CD4-positive, alpha-beta T cell treated with Interleukin-15 for 1 hour (primary cell): ENCODE measurements around the gene BSDC1.

Experiments used
- DNase-seq: peaks from one replicate; pipeline ENCODE4 v3.0.0-alpha.2; 2020

BSDC1 gene

DNA sequence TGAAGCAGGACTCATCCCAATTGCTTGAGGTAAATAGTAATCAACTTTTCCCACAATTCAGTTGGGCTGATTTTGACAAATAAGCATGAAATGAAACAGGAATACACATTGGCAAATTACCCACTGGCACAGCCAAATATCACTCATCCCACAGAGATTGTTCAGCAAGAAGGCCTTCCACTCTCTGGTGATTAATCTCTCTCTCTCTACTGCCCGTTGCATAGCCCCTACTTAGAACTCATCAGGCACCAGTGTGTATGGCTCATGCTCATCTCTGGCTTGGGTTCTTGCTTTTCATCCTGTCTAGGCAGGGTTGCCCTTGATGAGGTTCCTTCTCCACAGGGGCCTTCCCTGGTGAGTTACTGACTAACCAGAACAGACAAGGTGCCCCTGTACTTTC is 1.1 kb downstream of the BSDC1 start:
- no peak for DNase-seq

DNA sequence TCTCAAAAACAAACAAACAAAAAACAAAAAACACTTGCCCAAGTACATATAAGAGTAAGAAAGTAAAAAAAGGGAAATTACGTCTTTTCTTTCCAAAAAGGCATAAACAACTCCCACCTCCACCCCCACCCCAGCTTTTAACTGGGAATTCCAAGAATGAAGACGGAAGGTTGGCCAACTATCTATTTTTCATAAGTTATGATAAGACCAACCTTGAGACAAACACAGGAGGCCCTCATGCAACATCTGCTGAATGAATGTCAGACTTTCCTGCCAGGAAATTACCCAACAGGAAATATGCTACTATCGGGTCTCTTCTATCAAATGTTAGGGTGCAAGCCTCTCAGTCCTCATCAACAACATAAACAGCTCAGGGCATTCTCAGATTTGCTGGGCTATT is 1.9 kb downstream of the BSDC1 start:
- no peak for DNase-seq

DNA sequence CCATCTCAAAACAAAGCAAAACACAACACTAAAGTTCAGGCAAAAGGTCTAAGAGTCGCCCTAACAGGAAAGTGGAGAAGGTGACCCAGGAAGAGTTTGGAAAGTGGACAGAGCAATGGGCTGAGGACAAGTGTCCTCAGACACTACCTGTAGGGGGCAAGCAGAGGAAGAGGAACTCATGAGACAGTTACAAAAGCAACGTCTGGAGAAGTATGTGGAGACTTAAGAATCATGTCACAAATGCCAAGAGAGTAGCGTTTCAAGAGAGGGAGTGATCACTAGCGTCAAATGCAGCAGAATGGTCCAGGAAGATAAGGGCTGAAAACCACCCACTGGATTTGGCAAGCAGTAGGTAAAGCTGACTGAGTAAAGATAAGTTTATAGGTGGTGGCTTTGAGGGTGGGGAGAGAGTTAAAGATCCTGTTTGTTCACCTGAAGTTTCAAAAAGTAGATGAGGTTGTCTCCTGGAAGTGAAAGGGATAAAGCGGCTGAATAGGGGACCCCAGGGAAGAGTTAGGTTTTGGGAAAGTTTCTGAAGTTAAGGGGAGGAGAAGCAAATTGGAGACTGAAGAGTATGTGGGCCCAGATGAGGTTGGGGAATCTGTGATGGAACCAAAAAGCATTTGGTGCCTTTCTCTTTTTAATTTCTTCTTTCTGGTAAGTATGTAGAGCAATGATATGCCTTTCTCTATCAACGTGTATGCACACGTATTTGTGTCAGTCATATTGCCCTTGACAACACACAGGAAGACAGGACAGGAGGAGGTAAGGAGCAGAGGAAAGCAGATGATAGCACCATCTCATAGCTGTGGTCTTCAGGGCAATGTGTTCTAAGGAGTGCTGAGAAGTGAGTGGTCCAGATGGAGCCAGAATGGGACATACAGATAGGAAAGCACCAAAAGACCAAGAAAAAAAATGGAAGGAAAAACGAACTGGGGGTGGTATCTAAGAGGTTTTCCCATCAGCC is 3.1 kb downstream of the BSDC1 start:
- DNase-seq = no peak

DNA sequence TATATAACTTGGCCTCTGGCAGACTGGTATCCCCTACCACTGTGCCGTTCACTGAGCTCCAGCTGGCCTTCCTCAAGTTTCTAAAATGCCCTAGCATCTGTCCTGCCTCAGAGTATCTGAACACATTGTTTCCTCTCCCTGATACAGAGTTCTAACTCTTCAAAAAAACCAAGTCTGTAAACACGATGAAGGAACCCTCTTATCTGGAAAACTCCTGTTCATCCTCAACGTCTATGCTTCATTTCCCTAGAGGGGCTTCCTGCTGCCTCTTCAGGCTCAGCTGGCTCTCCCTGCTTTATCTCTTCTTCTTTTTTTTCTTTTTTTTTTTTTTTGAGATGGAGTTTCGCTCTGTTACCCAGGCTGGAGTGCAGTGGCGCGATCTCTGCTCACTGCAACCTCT is 5.6 kb downstream of the BSDC1 start:
- DNase-seq = no peak

DNA sequence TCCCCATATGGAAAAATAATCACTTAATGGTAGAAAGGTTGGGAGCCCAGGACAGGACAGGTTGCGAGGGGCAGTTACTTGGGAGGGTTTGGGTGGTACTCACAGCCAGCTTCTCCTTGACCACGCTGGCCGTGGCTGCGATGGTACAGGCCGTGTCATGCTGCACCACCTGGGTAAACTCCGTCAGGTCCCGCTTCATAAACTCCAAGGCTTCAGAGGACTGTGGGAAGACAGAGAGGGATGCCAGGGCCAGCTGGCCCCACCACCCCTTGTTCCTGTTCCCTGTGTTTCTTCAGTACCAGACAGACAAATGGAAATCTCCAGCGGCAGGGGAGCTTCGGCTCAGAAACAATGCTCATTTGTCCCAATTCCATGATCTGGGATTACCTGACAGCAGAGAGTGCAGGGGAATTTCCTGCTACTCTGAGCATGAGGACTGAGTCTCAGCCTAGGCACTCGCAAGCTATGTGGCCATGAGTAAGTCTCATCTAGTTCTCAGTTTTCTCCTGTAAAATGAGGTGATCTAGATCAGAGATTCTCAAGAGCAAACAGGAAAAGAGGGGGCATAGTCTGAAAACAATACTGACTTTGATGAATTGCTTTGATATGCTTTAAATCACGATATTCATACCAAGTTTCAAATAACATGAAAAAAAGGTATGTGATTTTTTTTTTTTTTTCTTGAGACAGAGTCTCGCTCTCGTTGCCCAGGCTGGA is 7.4 kb downstream of the BSDC1 start:
- no peak for DNase-seq

DNA sequence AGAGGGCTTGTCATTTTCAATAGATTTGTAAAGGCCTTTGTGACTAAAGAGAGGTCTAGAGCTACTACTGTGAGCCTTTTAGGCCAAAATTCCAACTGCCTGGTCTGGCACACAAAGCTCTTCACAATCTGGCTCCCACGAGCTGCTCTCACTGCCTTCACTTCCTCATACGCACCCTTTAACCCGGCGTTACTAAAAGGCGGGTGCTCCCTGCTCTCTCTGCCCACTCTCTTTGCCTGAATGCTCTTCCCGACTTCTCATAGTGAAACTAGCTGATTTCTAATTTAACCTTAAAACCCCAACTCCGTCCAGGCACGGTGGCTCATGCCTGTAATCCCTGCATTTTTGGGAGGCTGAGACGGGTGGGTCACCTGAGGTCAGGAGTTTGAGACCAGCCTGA is 14.2 kb downstream of the BSDC1 start:
- DNase-seq = no peak

DNA sequence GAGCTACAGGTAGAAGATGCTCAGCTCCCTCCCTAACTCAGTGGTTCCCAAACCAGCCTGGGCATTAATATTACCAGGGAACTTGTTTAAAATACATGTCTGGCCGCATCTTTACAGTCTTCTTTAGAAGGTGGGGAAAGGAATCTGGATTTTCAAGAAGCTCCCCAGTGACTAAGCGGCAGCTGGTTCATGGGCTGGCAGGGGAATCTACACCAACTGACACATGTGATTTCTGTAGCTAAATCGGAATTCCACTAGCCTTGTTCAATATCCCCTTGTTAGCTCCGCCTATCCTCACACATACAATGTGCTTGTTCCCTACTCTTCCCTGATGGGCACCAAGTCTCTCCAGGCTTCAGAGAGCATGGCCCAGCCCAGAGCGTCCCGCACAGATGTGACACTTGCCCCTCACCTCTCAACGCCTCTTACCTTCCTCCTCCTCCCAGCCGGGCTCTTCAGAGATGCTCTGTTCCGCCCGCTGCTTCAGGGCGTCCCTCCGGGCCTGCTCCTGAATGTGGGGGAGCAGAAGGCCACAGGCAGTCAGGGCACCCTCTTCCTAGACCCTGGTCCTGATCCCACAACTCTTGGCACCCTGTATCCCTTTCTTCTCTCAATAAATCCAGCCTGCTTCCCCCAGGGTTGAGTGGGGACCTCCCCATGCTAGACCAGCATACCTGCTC is 16.6 kb downstream of the BSDC1 start:
- no peak for DNase-seq

DNA sequence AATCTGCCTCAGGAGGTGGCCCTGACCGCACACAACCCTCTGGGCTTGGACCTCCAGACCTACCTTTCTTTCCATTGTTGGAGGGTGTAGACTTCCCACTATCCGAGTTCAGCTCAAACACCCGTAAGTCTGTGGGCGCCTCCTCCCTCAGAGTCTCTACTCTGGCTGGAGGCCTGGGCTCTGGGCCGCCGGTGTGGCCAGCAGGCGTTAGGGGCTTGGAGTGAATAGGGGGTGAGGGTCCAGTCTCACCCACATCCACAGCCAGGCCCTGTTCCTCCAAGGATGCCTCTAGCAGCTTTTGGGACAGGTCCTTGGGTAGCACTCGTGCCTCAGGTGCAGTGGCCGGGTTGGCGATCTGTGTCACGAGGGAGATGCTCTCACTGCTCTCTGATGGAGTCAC is 18.0 kb downstream of the BSDC1 start:
- DNase-seq = no peak

DNA sequence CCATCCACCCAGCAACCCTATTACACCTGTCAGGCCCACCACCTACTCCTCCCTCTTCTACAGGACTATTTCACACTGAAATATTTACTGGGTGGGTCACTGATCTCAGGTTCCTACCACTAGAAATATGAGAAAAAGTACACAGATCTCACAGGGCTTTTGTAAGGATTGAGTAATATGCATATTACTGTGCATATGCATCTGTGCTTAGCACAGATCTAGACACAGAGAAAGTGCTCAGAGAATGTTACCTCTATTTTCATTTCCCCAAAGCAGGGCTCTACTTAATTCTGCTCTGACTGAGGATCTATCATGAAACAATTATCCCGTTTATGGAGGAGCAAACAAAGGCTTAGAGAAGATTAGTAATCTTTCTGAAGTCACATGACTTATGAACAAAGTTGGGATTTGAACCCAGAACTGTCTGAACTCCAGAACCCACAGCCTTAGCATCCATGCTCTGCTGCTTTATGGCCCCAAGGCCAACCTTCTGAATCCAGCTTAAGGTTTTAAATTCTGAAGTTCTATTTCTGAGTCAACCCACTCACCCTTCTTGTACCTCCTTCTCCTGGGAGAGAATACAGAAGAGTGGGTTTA is 20.1 kb downstream of the BSDC1 start:
- DNase-seq = no peak

DNA sequence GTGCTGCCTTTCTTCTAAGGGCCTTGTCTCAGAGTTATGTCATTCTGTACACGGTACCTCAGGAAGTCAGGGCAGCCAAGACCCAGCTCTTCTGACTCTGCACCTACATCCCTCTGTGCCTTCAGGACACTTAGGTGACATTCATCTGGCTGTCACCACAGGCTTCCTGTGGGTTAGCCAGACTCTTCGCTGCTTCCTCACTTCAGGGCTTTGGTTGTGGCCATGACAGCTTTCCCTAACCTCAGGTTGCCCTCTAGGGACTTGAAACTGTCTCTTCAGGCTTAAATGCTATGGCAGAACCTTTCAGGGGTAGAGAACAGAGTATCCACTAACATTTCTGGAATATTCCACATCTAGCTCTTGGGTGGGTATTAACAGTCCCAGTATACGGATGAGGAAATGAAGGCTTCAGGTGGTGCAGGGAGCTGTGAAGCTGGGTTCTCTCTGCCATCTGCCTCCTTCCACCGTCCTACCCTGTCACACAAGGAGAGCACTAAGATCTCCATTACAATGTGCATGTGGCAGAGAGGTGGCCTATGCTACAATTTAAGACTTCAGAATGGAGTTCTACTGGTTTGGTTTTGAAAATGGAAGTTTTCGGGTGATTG is 22.0 kb downstream of the BSDC1 start:
- DNase-seq = peak; percentile 64

DNA sequence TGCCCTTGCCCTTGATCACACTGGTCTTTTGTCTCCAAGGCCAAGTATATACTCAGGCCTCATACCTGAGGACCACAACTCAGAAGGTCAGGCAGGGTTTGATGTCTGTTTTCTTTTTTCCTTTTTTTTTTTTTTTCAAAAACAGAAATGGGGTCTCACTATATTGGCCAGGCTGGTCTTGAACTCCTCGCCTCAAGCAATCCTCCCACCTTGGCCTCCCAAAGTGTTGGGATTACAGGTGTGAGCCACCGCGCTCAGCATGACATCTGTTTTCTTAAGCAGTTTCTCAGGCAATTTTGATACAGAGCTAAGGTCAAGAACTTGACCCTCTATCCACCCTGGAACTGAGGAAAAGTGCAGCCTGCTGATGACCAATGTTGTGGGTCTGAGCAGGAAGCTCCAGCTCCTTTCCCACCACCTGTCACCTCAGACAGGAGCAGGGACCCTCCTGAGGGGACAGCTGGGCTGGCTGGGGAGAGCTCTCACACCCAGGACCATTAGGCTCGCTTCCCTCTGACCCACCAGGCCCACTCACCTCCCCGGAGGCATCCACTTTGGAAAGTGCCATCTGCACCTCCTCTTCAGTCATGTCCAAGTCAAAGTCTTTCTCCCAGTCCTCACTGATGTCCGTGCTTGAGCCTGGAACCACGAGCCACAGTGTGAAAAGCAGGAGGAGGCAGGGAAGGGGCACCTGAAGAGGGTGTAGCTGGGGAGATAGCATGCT is 26.2 kb downstream of the BSDC1 start:
- no peak for DNase-seq

DNA sequence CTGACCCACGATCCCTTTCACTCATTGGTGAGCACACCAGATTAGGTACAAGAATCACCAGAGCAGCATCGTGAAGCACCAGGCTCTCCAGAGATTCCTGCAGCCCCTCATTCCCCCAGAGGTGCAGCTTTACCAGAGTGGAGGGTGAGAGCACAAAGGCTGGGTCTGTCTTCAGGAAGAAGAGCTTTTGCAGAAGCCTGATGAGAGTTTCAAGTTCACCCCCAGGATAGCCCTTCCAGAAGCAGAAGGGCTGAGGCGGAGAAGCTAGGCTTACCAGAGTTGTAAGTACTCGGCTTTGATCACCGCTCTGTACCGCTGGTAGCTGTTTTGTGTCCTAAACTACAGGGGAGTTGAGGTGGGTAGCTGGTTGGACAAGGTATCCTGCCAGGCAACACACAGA is 28.8 kb downstream of the BSDC1 start:
- no peak for DNase-seq

DNA sequence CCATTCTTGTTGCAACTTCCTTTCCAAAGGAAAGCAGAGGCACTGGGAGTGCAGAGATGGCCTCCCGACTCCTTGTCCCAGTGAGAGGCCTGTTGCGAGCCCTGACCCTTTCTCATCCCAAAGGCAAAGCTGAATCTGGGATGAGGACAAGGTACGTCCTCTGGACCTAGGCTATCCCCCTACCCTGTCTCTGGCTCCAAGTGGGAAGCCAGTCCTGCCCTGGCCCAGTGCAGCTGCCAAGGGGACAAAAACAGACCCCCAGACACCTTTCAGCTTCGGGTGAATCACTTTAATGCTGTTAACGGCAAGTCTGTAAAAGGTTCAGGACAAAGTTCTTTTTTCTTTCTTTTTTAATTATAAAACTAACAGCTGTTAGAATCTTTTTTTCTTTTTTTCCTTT is 29.4 kb downstream of the BSDC1 start:
- no peak for DNase-seq

DNA sequence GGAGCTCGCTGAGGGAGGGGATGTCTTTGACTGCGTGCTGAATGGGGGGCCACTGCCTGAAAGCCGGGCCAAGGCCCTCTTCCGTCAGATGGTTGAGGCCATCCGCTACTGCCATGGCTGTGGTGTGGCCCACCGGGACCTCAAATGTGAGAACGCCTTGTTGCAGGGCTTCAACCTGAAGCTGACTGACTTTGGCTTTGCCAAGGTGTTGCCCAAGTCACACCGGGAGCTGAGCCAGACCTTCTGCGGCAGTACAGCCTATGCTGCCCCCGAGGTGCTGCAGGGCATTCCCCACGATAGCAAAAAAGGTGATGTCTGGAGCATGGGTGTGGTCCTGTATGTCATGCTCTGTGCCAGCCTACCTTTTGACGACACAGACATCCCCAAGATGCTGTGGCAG is 30.5 kb downstream of the BSDC1 start:
- no peak for DNase-seq

DNA sequence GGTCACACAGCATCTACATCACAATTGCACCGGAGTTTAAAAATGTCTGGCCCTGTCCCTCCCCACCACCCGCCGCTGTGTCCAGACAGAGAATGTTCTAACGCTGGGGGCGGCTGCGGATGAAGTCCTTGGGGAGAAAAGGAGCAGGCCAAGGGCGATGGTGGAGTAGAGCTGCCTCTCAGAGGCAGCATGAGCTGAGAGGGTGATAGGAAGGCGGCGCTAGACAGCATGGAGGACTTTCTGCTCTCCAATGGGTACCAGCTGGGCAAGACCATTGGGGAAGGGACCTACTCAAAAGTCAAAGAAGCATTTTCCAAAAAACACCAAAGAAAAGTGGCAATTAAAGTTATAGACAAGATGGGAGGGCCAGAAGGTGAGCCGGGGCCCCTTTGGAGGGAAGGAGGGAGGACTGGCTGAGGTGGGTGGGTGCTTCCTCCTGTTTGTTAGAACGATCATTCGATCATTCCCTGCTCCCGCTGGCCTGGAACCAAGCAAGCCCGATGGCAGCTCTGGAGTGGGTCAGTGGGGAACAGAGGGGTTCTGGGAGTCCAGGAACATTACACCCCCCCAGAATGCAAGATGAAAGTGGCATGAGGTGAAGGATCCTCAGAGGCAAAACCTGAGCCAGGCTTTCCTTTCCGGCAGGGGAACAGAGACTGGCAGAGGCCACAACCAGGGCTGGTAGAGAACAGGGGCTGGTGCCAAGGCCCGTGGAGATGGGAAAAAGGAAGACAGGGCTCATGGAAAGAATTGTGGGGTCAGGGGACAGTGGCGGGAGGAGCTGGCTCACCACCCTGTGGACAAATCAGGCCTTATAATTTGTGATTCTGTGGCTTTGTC is 31.5 kb downstream of the BSDC1 start, which contains the start of the genes FAM229A and TSSK3:
Gene FAM229A, minus strand, starts transcription at position 12 of the 840 bp plus-strand sequence. CDS start 394 bp downstream, outside the sequence.
Gene TSSK3, plus strand, starts transcription at position 66 of the 840 bp plus-strand sequence. Its CDS starts 163 bp downstream, at position 229.
- DNase-seq = no peak

DNA sequence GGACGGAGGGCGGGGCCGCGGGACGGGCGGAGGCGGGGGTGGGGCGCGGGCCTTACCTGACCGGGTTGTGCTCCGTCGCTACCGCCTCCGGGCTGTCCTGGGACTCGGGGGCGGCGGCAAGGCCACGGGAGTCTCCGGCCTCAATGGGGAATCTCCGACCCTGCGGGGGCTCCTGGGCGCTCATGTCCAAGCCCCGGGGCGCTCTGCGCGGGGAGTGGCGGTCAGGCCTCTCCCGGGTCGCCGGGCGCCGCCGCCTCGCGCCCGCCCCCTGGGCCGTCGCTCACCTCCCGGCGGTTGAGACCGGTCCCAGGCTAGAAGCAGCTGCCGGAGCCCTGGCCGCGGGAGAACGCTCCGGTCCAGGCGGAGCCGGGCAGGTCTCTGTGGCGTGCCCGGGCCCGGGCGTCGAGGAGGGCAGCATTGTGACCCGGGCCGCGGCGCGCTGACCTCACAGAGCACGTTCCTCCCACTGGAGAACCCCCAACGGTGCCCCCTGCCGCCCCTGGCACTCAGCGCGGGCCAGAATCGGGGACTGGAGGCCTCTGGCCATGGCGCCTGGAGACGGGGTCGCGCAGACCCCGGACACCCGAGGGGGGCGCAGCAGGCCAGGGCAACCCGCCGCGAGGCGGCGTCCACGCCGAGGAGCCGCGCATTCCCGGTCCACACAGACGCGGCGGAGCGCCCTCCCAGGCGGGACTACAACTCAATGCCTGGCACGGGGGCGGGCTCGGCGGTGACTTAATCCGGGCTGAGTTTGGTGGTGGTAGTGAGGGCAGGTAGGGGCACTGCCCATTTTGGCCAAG is 32.4 kb downstream of the BSDC1 start:
- DNase-seq = no peak

DNA sequence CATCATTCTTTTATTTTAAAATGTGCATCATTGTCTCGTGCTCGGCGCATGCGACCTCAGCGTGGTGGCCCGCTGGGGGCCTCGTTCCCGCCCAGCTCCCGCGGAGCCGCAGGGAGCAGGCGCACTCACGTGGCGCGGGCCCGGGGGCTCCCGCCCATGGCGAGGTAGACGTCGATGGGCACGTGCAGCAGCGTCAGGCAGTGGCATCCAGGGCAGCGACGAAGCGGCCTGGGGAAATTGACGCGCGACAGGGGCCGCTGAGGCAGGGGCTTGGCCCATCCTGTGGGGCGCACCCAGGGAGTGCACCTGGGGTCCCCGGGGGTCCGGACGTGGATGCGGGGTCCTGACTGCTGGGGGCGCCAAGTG is 33.0 kb downstream of the BSDC1 start:
- no peak for DNase-seq

DNA sequence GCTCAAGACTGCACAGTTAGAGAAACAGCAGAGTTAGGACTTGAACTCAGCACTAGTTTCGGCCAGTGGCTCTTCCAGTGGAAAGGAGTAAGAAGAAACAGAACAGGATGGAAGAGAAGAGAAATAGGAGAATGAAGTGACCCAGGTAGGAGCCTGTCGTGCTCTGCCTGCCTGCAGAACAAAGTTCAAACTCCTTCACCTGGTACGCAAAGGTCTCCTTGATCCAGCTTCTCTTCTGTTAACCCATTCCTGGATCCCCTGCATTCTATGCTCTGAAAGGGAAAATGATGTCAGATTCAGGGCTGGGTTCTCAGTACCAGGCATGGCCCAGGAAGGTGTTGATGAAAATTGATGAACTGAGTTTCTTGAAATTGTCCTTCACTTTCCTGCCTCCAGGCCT is 35.8 kb downstream of the BSDC1 start:
- DNase-seq = no peak

DNA sequence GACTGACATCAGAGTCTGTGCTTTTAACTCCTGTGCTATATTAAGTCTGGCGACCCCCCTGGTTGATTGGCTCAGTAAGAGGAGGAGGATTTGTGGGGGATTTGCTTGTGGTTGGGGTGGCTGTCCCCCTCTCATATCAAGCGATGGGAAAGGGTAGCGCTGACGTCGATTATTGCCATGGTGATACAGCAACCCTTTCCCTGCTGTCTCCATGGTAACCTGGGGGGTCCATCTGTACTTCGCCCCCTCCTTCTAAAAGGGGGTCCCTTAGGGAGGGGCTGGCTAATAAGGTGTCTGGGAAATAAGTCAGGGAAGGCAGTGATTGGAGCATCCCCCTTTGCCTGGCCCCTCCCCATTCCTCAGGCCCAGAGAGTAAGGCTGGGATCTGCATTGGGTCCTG is 36.6 kb downstream of the BSDC1 start:
- DNase-seq = no peak

DNA sequence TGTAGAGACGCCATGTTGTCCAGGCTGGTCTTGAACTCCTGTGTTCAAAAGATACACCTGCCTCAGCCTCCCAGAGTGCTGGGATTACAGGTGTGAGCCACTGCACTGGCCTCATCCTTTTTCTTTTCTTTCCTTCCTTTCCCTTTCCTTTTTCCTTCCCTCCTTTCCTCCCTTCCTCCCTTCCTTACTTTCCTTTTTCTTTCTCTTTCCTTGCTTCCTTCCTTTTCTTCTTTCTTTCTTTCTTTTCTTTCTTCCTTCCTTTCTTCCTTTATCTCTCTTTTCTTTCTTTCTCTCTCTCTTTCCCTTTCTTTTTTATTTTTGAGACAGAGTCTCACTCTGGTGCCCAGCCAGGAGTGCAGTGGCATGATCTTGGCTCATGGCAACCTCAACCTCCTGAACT is 37.8 kb downstream of the BSDC1 start:
- no peak for DNase-seq
